Parathyroid adenoma (tissue), 2 donors: Measurements from ENCODE around the gene CCDC24.

Experiments
- H2AFZ ChIP-seq: fragments of 300-600 bp; sonication (generic); one replicate; pipeline ENCODE4 v1.7.0; 2017; ENCODE audit warnings: antibody characterized with exemption, mild to moderate bottlenecking
- H3K27ac ChIP-seq: fragments of 300-600 bp; sonication (generic); one replicate; pipeline ENCODE4 v1.7.0; 2017
- H3K27me3 ChIP-seq: fragments of 300-600 bp; sonication (generic); one replicate; pipeline ENCODE4 v1.7.0; 2017; ENCODE audit warnings: low read length; ENCODE audit not compliant: control insufficient read depth, insufficient read depth
- H3K36me3 ChIP-seq: fragments of 300-600 bp; sonication (generic); one replicate; pipeline ENCODE4 v1.7.0; 2017; ENCODE audit warnings: low read length; ENCODE audit not compliant: control insufficient read depth, insufficient read depth
- H3K4me1 ChIP-seq: fragments of 300-600 bp; sonication (generic); one replicate; pipeline ENCODE4 v1.7.0; 2017; ENCODE audit warnings: control low read depth
- H3K4me2 ChIP-seq: fragments of 300-600 bp; sonication (generic); one replicate; pipeline ENCODE4 v1.7.0; 2017; ENCODE audit warnings: low read length
- H3K4me3 ChIP-seq: fragments of 300-600 bp; sonication (generic); one replicate; pipeline ENCODE4 v1.7.0; 2017; ENCODE audit warnings: low read depth, low read length
- H3K79me2 ChIP-seq: fragments of 300-600 bp; sonication (generic); one replicate; pipeline ENCODE4 v1.7.0; 2017; ENCODE audit warnings: control low read depth
- H3K9ac ChIP-seq: fragments of 300-600 bp; sonication (generic); one replicate; pipeline ENCODE4 v1.7.0; 2017; ENCODE audit warnings: mild to moderate bottlenecking
- H3K9me3 ChIP-seq: fragments of 300-600 bp; sonication (generic); one replicate; pipeline ENCODE4 v1.7.0; 2017; ENCODE audit warnings: low read length; ENCODE audit not compliant: control insufficient read depth
- TF ChIP-seq, protein P1 (sequence below): fragments of 300-600 bp; sonication (generic); IDR thresholded peaks from one replicate; pipeline ENCODE4 v1.7.0; 2017; ENCODE audit warnings: antibody characterized with exemption, mild to moderate bottlenecking
- donor health status: primary hyperparathyroidism.

Gene CCDC24

GRCh38 chr1:43980255-43981134, 10.9 kb upstream of the CCDC24 start:
- no peak overlapping the region for H3K9ac ChIP-seq
- H3K27ac ChIP-seq: no peak overlapping the region
- H3K4me2 ChIP-seq: peak overlapping the region; percentile 80
- H3K36me3 ChIP-seq: no peaks in the 10 kb centered on the region
- H3K4me1 ChIP-seq: no peaks in the 10 kb centered on the region
- no peaks in the 10 kb centered on the region for H3K27me3 ChIP-seq
- no peak overlapping the region for H3K4me3 ChIP-seq
- no peaks in the 10 kb centered on the region for H3K9me3 ChIP-seq
- TF ChIP-seq, protein P1, sequence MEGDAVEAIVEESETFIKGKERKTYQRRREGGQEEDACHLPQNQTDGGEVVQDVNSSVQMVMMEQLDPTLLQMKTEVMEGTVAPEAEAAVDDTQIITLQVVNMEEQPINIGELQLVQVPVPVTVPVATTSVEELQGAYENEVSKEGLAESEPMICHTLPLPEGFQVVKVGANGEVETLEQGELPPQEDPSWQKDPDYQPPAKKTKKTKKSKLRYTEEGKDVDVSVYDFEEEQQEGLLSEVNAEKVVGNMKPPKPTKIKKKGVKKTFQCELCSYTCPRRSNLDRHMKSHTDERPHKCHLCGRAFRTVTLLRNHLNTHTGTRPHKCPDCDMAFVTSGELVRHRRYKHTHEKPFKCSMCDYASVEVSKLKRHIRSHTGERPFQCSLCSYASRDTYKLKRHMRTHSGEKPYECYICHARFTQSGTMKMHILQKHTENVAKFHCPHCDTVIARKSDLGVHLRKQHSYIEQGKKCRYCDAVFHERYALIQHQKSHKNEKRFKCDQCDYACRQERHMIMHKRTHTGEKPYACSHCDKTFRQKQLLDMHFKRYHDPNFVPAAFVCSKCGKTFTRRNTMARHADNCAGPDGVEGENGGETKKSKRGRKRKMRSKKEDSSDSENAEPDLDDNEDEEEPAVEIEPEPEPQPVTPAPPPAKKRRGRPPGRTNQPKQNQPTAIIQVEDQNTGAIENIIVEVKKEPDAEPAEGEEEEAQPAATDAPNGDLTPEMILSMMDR: no peak
- H2AFZ ChIP-seq: no peak overlapping the region
- H3K79me2 ChIP-seq: no peaks in the 10 kb centered on the region

GRCh38 chr1:43981135-43981491, 10.3 kb upstream of the CCDC24 start:
- Histone ChIP-seq H3K9me3 (no peaks in the 10 kb centered on the region), H3K4me2 (no peak overlapping the region), H3K36me3 (no peaks in the 10 kb centered on the region), H3K27ac (no peak overlapping the region), H3K27me3 (no peaks in the 10 kb centered on the region), H3K79me2 (no peaks in the 10 kb centered on the region), H3K9ac (no peak overlapping the region), H3K4me1 (no peaks in the 10 kb centered on the region), H3K4me3 (no peak overlapping the region), H2AFZ (no peak overlapping the region)
- TF ChIP-seq, protein P1: no peak

DNA sequence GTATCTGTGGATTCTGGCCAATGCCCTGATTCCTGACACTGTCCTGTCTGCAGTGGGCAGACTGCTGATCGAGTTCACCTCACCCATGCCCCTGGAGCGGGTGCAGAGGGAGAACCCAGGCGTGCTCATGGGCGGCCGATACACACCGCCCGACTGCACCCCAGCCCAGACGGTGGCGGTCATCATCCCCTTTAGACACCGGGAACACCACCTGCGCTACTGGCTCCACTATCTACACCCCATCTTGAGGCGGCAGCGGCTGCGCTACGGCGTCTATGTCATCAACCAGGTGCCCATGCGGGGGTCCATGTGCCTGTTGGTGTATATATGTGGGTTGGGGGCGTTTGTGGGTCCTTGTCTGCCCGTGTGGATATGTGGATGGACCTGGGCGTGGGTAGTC, 9.8 kb upstream of the CCDC24 start:
- Histone ChIP-seq H3K27ac (no peak overlapping the region), H3K27me3 (no peaks in the 10 kb centered on the region), H3K36me3 (no peaks in the 10 kb centered on the region), H3K4me3 (no peak overlapping the region), H3K9ac (no peak overlapping the region), H2AFZ (no peak overlapping the region), H3K4me2 (no peak overlapping the region), H3K4me1 (no peaks in the 10 kb centered on the region), H3K9me3 (no peaks in the 10 kb centered on the region), H3K79me2 (no peaks in the 10 kb centered on the region)
- TF ChIP-seq, protein P1: no peak

- no peaks in the 10 kb centered on the region for H3K4me1 ChIP-seq
- H3K27ac ChIP-seq: no peak overlapping the region
- H3K4me3 ChIP-seq: no peak overlapping the region
- H3K9ac ChIP-seq: no peak overlapping the region
- no peak overlapping the region for H3K4me2 ChIP-seq
- TF ChIP-seq, protein P1: no peak
- no peaks in the 10 kb centered on the region for H3K36me3 ChIP-seq
- H2AFZ ChIP-seq: no peak overlapping the region
- no peaks in the 10 kb centered on the region for H3K27me3 ChIP-seq
- H3K79me2 ChIP-seq: no peaks in the 10 kb centered on the region
- H3K9me3 ChIP-seq: no peaks in the 10 kb centered on the region
These were observed 9.2 kb upstream of the CCDC24 start for GRCh38 chr1:43982241-43982640.

DNA sequence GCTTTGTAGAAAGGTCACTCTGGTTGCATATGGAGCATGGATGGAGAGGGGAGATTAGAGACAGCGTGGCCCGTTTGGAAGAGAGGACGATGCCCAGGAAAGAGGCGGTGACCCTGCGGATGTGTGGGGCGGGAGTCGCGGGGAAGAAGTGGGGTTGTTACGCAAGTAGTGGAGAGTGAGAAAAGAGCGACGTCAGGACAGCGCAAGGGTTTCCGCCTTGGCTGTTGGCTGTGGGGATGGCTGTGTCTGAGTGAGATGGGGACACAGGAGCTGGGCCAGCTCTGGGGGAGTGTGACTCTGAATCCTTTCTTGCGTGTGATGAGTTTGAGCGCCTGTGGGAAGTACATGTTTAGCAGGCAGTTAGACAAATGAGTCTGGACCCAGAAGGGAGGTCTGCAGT, 8.6 kb upstream of the CCDC24 start:
- TF ChIP-seq, protein P1: no peak
- Histone ChIP-seq H3K9ac (no peak overlapping the region), H3K9me3 (no peaks in the 10 kb centered on the region), H3K4me2 (no peak overlapping the region), H3K36me3 (no peaks in the 10 kb centered on the region), H2AFZ (no peak overlapping the region), H3K4me3 (no peak overlapping the region), H3K4me1 (no peaks in the 10 kb centered on the region), H3K27me3 (no peaks in the 10 kb centered on the region), H3K79me2 (no peaks in the 10 kb centered on the region), H3K27ac (no peak overlapping the region)
